H1 (cell line): ENCODE data around the gene SLC22A23. TPM values are rescaled to one million over a fixed set of nuclear protein-coding genes. Genes with fewer than 3 reads are reported as not detected.

ENCODE experiments used
- polyA plus RNA-seq, 7 experiments: library from polyadenylated mRNA; depleted of rRNA in 3 of 7; stranded (reverse) in 5 of 7; unstranded in 2 of 7; fragments of >200 nt in 5 of 7; fragments of 200-250 nt in 2 of 7; gene quantifications; 1 replicate in 5 of 7; 2 replicates in 1 of 7; 4 replicates in 1 of 7; pipeline versions ENCODE4 v1.2.1 to v1.2.3, GENCODE V29; 2011 to 2013; ENCODE audit warnings: missing spikeins in 2 of 7, mixed read lengths in 2 of 7
- total RNA-seq: library from RNA; stranded (reverse); fragmentation: NEBNext Ultra II Directional; extraction: Animal tissue kit (Norgen Biotek cat#: 25700); gene quantifications from 2 replicates; pipeline ENCODE4 v1.2.1, GENCODE V29; 2021
- TF ChIP-seq, protein P1 (sequence below): fragments of 300-600 bp; sonication (generic); IDR thresholded peaks from 2 replicates; pipeline ENCODE4 v1.7.1; 2012; ENCODE audit warnings: low read length, moderate library complexity, mild to moderate bottlenecking, inconsistent platforms; ENCODE audit not compliant: insufficient replicate concordance

The SLC22A23 gene
- total and polyA plus RNA-seq, 2 of the 8 experiments (the other 6 are each of a cell fraction or from before 2014, with no cell fraction given): 9.9 to 38.4 TPM

- TF ChIP-seq, protein P1, sequence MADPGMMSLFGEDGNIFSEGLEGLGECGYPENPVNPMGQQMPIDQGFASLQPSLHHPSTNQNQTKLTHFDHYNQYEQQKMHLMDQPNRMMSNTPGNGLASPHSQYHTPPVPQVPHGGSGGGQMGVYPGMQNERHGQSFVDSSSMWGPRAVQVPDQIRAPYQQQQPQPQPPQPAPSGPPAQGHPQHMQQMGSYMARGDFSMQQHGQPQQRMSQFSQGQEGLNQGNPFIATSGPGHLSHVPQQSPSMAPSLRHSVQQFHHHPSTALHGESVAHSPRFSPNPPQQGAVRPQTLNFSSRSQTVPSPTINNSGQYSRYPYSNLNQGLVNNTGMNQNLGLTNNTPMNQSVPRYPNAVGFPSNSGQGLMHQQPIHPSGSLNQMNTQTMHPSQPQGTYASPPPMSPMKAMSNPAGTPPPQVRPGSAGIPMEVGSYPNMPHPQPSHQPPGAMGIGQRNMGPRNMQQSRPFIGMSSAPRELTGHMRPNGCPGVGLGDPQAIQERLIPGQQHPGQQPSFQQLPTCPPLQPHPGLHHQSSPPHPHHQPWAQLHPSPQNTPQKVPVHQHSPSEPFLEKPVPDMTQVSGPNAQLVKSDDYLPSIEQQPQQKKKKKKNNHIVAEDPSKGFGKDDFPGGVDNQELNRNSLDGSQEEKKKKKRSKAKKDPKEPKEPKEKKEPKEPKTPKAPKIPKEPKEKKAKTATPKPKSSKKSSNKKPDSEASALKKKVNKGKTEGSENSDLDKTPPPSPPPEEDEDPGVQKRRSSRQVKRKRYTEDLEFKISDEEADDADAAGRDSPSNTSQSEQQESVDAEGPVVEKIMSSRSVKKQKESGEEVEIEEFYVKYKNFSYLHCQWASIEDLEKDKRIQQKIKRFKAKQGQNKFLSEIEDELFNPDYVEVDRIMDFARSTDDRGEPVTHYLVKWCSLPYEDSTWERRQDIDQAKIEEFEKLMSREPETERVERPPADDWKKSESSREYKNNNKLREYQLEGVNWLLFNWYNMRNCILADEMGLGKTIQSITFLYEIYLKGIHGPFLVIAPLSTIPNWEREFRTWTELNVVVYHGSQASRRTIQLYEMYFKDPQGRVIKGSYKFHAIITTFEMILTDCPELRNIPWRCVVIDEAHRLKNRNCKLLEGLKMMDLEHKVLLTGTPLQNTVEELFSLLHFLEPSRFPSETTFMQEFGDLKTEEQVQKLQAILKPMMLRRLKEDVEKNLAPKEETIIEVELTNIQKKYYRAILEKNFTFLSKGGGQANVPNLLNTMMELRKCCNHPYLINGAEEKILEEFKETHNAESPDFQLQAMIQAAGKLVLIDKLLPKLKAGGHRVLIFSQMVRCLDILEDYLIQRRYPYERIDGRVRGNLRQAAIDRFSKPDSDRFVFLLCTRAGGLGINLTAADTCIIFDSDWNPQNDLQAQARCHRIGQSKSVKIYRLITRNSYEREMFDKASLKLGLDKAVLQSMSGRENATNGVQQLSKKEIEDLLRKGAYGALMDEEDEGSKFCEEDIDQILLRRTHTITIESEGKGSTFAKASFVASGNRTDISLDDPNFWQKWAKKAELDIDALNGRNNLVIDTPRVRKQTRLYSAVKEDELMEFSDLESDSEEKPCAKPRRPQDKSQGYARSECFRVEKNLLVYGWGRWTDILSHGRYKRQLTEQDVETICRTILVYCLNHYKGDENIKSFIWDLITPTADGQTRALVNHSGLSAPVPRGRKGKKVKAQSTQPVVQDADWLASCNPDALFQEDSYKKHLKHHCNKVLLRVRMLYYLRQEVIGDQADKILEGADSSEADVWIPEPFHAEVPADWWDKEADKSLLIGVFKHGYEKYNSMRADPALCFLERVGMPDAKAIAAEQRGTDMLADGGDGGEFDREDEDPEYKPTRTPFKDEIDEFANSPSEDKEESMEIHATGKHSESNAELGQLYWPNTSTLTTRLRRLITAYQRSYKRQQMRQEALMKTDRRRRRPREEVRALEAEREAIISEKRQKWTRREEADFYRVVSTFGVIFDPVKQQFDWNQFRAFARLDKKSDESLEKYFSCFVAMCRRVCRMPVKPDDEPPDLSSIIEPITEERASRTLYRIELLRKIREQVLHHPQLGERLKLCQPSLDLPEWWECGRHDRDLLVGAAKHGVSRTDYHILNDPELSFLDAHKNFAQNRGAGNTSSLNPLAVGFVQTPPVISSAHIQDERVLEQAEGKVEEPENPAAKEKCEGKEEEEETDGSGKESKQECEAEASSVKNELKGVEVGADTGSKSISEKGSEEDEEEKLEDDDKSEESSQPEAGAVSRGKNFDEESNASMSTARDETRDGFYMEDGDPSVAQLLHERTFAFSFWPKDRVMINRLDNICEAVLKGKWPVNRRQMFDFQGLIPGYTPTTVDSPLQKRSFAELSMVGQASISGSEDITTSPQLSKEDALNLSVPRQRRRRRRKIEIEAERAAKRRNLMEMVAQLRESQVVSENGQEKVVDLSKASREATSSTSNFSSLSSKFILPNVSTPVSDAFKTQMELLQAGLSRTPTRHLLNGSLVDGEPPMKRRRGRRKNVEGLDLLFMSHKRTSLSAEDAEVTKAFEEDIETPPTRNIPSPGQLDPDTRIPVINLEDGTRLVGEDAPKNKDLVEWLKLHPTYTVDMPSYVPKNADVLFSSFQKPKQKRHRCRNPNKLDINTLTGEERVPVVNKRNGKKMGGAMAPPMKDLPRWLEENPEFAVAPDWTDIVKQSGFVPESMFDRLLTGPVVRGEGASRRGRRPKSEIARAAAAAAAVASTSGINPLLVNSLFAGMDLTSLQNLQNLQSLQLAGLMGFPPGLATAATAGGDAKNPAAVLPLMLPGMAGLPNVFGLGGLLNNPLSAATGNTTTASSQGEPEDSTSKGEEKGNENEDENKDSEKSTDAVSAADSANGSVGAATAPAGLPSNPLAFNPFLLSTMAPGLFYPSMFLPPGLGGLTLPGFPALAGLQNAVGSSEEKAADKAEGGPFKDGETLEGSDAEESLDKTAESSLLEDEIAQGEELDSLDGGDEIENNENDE: no peak
These were observed 101.9 kb downstream of the SLC22A23 start (continued) for GRCh38 chr6:3355011-3355357.
